K562 (cell line): Measurements from ENCODE around the gene RREB1. TPM values are rescaled to one million over a fixed set of nuclear protein-coding genes. Genes with fewer than 3 reads are reported as not detected.
A peak's percentile ranks its signal among the peaks of the same experiment; 100 is the strongest.

Experiments used
- BDP1 ChIP-seq: IDR thresholded peaks from 3 replicates; pipeline ENCODE4 v1.6.1; 2011; ENCODE audit not compliant: insufficient read length, insufficient read depth
- CC2D1A ChIP-seq: fragments of 450-650 bp; IDR thresholded peaks from 2 replicates; pipeline ENCODE4 v1.6.1; 2017; ENCODE audit warnings: mild to moderate bottlenecking
- CSDE1 ChIP-seq, 2 experiments: fragments of 450-650 bp; IDR thresholded peaks; 2 replicates each; pipeline ENCODE4 v1.6.1; 2016; ENCODE audit warnings: mild to moderate bottlenecking in 1 of 2
- FOXP4 ChIP-seq: sonication (generic); formaldehyde crosslinking; IDR thresholded peaks from 2 replicates; pipeline ENCODE4 v1.8.0; 2022; ENCODE audit warnings: mild to moderate bottlenecking, missing genetic modification reagents, borderline replicate concordance
- MAZ ChIP-seq, 2 experiments: fragments of 450-650 bp in 1 of 2; sonication (generic) in 1 of 2; formaldehyde crosslinking; IDR thresholded peaks in 1 of 2; conservative IDR thresholded peaks in 1 of 2; 2 replicates each; pipeline versions ENCODE4 v1.4.0 to v1.5.0; 2020; ENCODE audit warnings: mild to moderate bottlenecking in 1 of 2, missing genetic modification reagents in 1 of 2
- MEF2D ChIP-seq: conservative IDR thresholded peaks from 2 replicates; pipeline ENCODE4 v1.6.1; 2016; ENCODE audit warnings: low read depth, missing genetic modification characterization, missing compliant biosample characterization
- PTBP1 ChIP-seq: fragments of 200-400 bp; formaldehyde crosslinking; IDR thresholded peaks from 2 replicates; pipeline ENCODE4 v1.6.1; 2017; ENCODE audit warnings: low read depth, low read length
- RREB1 ChIP-seq: fragments of 250-450 bp; sonication (Bioruptor Pico); IDR thresholded peaks from 2 replicates; pipeline ENCODE4 v1.4.0; 2020
- YY1 ChIP-seq, 3 experiments: IDR thresholded peaks; 2 replicates each; pipeline ENCODE4 v1.6.1; 2011; ENCODE audit warnings: low read length in 2 of 3, mild to moderate bottlenecking in 2 of 3, moderate library complexity in 2 of 3, borderline replicate concordance in 1 of 3, control low read depth in 1 of 3, low read depth in 1 of 3; ENCODE audit not compliant: insufficient read depth in 3 of 3, insufficient replicate concordance in 2 of 3, control insufficient read depth in 1 of 3, insufficient read length in 1 of 3; ENCODE audit errors: extremely low read depth in 1 of 3
- ZNF518B ChIP-seq: fragments of 250-450 bp; sonication (Bioruptor Pico); IDR thresholded peaks from 2 replicates; pipeline ENCODE4 v1.5.0; 2021; ENCODE audit warnings: mild to moderate bottlenecking, moderate library complexity
- ZNF740 ChIP-seq, 3 experiments: fragments of 200-800 bp in 1 of 3; sonication (Bioruptor generic) in 1 of 3; sonication (generic) in 1 of 3; formaldehyde crosslinking in 1 of 3; IDR thresholded peaks; 2 replicates each; pipeline versions ENCODE4 v1.6.1 to v1.8.0; 2016 to 2022; ENCODE audit warnings: mild to moderate bottlenecking in 2 of 3, missing compliant biosample characterization in 2 of 3, missing genetic modification characterization in 2 of 3, missing genetic modification reagents in 1 of 3
- polyA plus RNA-seq, 8 experiments: library from polyadenylated mRNA; depleted of rRNA in 4 of 8; stranded (reverse) in 5 of 8; unstranded in 3 of 8; fragments of >200 nt; fragmentation: Nextera tagmentation in 2 of 8; fragmentation: Illumina TruSeq in 1 of 8; extraction: Ambion mirVana in 2 of 8; extraction: Trizol in 1 of 8; gene quantifications; 2 replicates each; pipeline versions ENCODE4 v1.2.1 to v1.2.3, GENCODE V29; 2011 to 2014; ENCODE audit warnings: inconsistent platforms in 1 of 8, missing spikeins in 1 of 8
- total RNA-seq, 7 experiments: library from RNA; depleted of rRNA in 6 of 7; stranded (reverse); fragments of >200 nt in 6 of 7; fragmentation: Illumina TruSeq in 2 of 7; extraction: Trizol in 2 of 7; gene quantifications; 2 replicates each; pipeline versions ENCODE4 v1.2.1 to v1.2.3, GENCODE V29; 2011 to 2021; ENCODE audit warnings: low replicate concordance in 1 of 7

The RREB1 gene
- total and polyA plus RNA-seq, 9 of the 15 experiments (the other 6 are each of a cell fraction or from before 2014, with no cell fraction given) = 3.3 to 64.2 (median 19.3) TPM

GRCh38 chr6:7112741-7113313 is 5.1 kb downstream of the RREB1 start (continued):
- no peak for TF ChIP-seq YY1 (IDR thresholded peaks at IDR 0.05; ENCODE audit: borderline replicate concordance in 1 of 3, control insufficient read depth in 1 of 3, extremely low read depth in 1 of 3, insufficient read depth in 3 of 3, insufficient read length in 1 of 3, insufficient replicate concordance in 2 of 3, low read depth in 1 of 3, low read length in 2 of 3)
- no peak for TF ChIP-seq RREB1
- TF ChIP-seq ZNF518B = no peak
- no peak for TF ChIP-seq BDP1
- no peak for TF ChIP-seq MAZ (CRISPR knock-in tag; conservative IDR thresholded peaks at IDR 0.05 in 1 of 2, IDR thresholded peaks at IDR 0.05 in 1 of 2)
- no peak for TF ChIP-seq CC2D1A
- TF ChIP-seq MEF2D (tag) = no peak
- TF ChIP-seq ZNF740 (CRISPR knock-in tag; IDR thresholded peaks at IDR 0.05) = peak; percentile 70
- TF ChIP-seq ZNF740 (tag; IDR thresholded peaks at IDR 0.05) = no peak
- no peak for TF ChIP-seq CSDE1 (IDR thresholded peaks at IDR 0.05)
- no peak for TF ChIP-seq PTBP1
- TF ChIP-seq FOXP4 = no peak
